GM12878 (cell line): Measurements from ENCODE around the gene PTMA. TPM values are rescaled to one million over a fixed set of nuclear protein-coding genes. Genes with fewer than 3 reads are reported as not detected.

Source experiments
- BACH1 ChIP-seq: fragments of 450-650 bp; IDR thresholded peaks from 2 replicates; pipeline ENCODE4 v1.6.1; 2017; ENCODE audit warnings: mild to moderate bottlenecking, borderline replicate concordance
- EP300 ChIP-seq, 2 experiments: fragments of 150-350 bp in 1 of 2; IDR thresholded peaks; 2 replicates each; pipeline ENCODE4 v1.6.1; 2011 to 2012; ENCODE audit warnings: low read depth in 2 of 2, low read length in 2 of 2, borderline replicate concordance in 1 of 2, improper control_type of control experiment in 1 of 2, inconsistent platforms in 1 of 2; ENCODE audit not compliant: control insufficient read depth in 1 of 2
- FOXK2 ChIP-seq: fragments of 450-650 bp; IDR thresholded peaks from 2 replicates; pipeline ENCODE4 v1.6.1; 2017; ENCODE audit warnings: mild to moderate bottlenecking, moderate library complexity
- FOXM1 ChIP-seq: IDR thresholded peaks from 2 replicates; pipeline ENCODE4 v1.6.1; 2012; ENCODE audit warnings: low read depth, mild to moderate bottlenecking, inconsistent platforms, low read length, moderate library complexity
- GABPA ChIP-seq: IDR thresholded peaks from 2 replicates; pipeline ENCODE4 v1.6.1; 2014; ENCODE audit warnings: antibody characterized with exemption, low read depth, mild to moderate bottlenecking, inconsistent platforms
- HCFC1 ChIP-seq: fragments of 150-350 bp; IDR thresholded peaks from 2 replicates; pipeline ENCODE4 v1.6.1; 2014; ENCODE audit warnings: low read length
- NFYA ChIP-seq: IDR thresholded peaks from 2 replicates; pipeline ENCODE4 v1.6.1; 2011; ENCODE audit warnings: low read depth, mild to moderate bottlenecking, low read length, improper control_type of control experiment, borderline replicate concordance
- NFYB ChIP-seq: IDR thresholded peaks from 2 replicates; pipeline ENCODE4 v1.6.1; 2011; ENCODE audit warnings: low read depth, mild to moderate bottlenecking, low read length, improper control_type of control experiment, moderate library complexity; ENCODE audit not compliant: insufficient read depth
- POLR2AphosphoS5 ChIP-seq: IDR thresholded peaks from 2 replicates; pipeline ENCODE4 v1.6.1; 2011; ENCODE audit warnings: mild to moderate bottlenecking, low read length, inconsistent platforms
- TCF12 ChIP-seq: IDR thresholded peaks from 2 replicates; pipeline ENCODE4 v1.6.1; 2011; ENCODE audit warnings: low read depth, mild to moderate bottlenecking, low read length
- YY1 ChIP-seq: IDR thresholded peaks from 2 replicates; pipeline ENCODE4 v1.6.1; 2011; ENCODE audit warnings: low read depth, mild to moderate bottlenecking, low read length
- ZNF217 ChIP-seq: fragments of 450-650 bp; IDR thresholded peaks from 2 replicates; pipeline ENCODE4 v1.6.1; 2017; ENCODE audit warnings: antibody characterized with exemption, mild to moderate bottlenecking
- polyA plus RNA-seq, 11 experiments: library from polyadenylated mRNA; depleted of rRNA in 4 of 11; unstranded in 6 of 11; stranded (reverse) in 5 of 11; fragments of >200 nt; fragmentation: Nextera tagmentation in 4 of 11; fragmentation: Illumina TruSeq in 1 of 11; extraction: Ambion mirVana in 4 of 11; extraction: Trizol in 1 of 11; gene quantifications; 1 replicate in 1 of 11; 2 replicates in 10 of 11; pipeline versions ENCODE4 v1.2.1 to v1.2.3, GENCODE V29; 2011 to 2016; ENCODE audit warnings: inconsistent platforms in 2 of 11, missing spikeins in 2 of 11, low read depth in 1 of 11
- total RNA-seq, 4 experiments: library from RNA; depleted of rRNA in 3 of 4; stranded (reverse); fragments of >200 nt in 3 of 4; fragmentation: Illumina TruSeq in 1 of 4; extraction: Trizol in 1 of 4; gene quantifications; 2 replicates each; pipeline versions ENCODE4 v1.2.1 to v1.2.3, GENCODE V29; 2013 to 2021
- TF ChIP-seq, protein P1 (sequence below): fragments of 450-650 bp; formaldehyde crosslinking; IDR thresholded peaks from 2 replicates; pipeline ENCODE4 v1.5.0; 2022; ENCODE audit warnings: mild to moderate bottlenecking, missing genetic modification characterization
- TF ChIP-seq, protein P2 (sequence below): fragments of 450-650 bp; conservative IDR thresholded peaks from 2 replicates; pipeline ENCODE4 v1.6.1; 2017; ENCODE audit warnings: mild to moderate bottlenecking, moderate library complexity
- TF ChIP-seq, protein P3 (sequence below): fragments of 450-650 bp; IDR thresholded peaks from 2 replicates; pipeline ENCODE4 v1.6.1; 2018; ENCODE audit warnings: borderline replicate concordance, mild to moderate bottlenecking; ENCODE audit not compliant: partially characterized antibody
- TF ChIP-seq, protein P4 (sequence below): fragments of 450-650 bp; IDR thresholded peaks from 2 replicates; pipeline ENCODE4 v1.6.1; 2016; ENCODE audit warnings: mild to moderate bottlenecking

The PTMA gene
- total and polyA plus RNA-seq, 10 of the 15 experiments (the other 5 are each of a cell fraction or from before 2014, with no cell fraction given), result 1,144 to 5,018 (median 3,464) TPM

DNA sequence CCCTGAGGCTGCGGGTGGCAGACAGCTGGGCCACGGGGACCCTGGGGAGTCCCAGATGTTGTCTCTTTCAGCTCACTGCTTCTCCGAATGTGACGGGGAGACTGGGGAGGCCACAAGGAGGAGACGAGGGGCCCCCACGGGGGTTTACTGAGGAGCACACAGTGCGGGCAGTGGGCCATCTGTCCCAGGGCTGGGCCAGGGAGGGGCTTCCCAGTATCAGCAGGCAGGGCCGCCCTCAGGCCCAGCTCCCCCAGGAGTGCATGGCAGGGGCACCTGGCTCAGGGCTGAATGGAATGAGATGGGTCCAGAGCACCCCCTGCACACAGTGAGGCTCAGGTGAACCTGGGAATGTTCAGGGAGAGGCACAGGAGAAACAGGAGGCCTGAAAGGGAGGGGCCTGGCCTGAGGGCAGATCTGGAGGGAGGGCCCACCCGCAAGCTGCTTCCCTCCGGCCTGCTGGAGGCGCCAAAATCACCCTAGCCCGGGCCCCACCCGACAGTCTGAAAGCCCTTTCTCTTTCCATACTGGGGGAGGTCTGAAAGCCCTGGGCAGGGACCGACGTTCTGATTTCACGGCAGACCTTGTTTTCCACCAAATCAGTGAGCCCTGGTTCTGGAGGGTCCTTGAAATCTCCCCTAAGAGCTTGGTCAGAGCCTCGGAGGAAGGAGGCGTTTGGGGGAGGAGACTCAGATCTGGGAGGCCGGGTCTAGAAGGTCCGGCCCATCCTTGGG lies 35.5 kb upstream of the PTMA start (continued):
- TF ChIP-seq, protein P1, sequence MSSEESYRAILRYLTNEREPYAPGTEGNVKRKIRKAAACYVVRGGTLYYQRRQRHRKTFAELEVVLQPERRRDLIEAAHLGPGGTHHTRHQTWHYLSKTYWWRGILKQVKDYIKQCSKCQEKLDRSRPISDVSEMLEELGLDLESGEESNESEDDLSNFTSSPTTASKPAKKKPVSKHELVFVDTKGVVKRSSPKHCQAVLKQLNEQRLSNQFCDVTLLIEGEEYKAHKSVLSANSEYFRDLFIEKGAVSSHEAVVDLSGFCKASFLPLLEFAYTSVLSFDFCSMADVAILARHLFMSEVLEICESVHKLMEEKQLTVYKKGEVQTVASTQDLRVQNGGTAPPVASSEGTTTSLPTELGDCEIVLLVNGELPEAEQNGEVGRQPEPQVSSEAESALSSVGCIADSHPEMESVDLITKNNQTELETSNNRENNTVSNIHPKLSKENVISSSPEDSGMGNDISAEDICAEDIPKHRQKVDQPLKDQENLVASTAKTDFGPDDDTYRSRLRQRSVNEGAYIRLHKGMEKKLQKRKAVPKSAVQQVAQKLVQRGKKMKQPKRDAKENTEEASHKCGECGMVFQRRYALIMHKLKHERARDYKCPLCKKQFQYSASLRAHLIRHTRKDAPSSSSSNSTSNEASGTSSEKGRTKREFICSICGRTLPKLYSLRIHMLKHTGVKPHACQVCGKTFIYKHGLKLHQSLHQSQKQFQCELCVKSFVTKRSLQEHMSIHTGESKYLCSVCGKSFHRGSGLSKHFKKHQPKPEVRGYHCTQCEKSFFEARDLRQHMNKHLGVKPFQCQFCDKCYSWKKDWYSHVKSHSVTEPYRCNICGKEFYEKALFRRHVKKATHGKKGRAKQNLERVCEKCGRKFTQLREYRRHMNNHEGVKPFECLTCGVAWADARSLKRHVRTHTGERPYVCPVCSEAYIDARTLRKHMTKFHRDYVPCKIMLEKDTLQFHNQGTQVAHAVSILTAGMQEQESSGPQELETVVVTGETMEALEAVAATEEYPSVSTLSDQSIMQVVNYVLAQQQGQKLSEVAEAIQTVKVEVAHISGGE (CRISPR knock-in tag), result no peak
- TF ChIP-seq NFYB (no peak), HCFC1 (peak; percentile 13; the same call in 1 of the 2 replicates), GABPA (no peak), EP300 (IDR thresholded peaks at IDR 0.05; ENCODE audit: borderline replicate concordance in 1 of 2, control insufficient read depth in 1 of 2, low read depth in 2 of 2, low read length in 2 of 2) (peak; percentile 86), TCF12 (peak; percentile 98), FOXM1 (no peak), NFYA (no peak), BACH1 (peak; percentile 61), POLR2AphosphoS5 (peak; percentile 70), FOXK2 (no peak), YY1 (peak; percentile 51; the same call in 1 of the 2 replicates), ZNF217 (0 out of 2 replicates have a peak, but pooled peaks have one; percentile 25)
- TF ChIP-seq, protein P2, sequence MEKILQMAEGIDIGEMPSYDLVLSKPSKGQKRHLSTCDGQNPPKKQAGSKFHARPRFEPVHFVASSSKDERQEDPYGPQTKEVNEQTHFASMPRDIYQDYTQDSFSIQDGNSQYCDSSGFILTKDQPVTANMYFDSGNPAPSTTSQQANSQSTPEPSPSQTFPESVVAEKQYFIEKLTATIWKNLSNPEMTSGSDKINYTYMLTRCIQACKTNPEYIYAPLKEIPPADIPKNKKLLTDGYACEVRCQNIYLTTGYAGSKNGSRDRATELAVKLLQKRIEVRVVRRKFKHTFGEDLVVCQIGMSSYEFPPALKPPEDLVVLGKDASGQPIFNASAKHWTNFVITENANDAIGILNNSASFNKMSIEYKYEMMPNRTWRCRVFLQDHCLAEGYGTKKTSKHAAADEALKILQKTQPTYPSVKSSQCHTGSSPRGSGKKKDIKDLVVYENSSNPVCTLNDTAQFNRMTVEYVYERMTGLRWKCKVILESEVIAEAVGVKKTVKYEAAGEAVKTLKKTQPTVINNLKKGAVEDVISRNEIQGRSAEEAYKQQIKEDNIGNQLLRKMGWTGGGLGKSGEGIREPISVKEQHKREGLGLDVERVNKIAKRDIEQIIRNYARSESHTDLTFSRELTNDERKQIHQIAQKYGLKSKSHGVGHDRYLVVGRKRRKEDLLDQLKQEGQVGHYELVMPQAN, result peak; percentile 62; the same call in 1 of the 2 replicates
- TF ChIP-seq, protein P3, sequence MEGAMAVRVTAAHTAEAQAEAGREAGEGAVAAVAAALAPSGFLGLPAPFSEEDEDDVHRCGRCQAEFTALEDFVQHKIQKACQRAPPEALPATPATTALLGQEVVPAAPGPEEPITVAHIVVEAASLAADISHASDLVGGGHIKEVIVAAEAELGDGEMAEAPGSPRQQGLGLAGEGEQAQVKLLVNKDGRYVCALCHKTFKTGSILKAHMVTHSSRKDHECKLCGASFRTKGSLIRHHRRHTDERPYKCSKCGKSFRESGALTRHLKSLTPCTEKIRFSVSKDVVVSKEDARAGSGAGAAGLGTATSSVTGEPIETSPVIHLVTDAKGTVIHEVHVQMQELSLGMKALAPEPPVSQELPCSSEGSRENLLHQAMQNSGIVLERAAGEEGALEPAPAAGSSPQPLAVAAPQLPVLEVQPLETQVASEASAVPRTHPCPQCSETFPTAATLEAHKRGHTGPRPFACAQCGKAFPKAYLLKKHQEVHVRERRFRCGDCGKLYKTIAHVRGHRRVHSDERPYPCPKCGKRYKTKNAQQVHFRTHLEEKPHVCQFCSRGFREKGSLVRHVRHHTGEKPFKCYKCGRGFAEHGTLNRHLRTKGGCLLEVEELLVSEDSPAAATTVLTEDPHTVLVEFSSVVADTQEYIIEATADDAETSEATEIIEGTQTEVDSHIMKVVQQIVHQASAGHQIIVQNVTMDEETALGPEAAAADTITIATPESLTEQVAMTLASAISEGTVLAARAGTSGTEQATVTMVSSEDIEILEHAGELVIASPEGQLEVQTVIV, result no peak
- TF ChIP-seq, protein P4, sequence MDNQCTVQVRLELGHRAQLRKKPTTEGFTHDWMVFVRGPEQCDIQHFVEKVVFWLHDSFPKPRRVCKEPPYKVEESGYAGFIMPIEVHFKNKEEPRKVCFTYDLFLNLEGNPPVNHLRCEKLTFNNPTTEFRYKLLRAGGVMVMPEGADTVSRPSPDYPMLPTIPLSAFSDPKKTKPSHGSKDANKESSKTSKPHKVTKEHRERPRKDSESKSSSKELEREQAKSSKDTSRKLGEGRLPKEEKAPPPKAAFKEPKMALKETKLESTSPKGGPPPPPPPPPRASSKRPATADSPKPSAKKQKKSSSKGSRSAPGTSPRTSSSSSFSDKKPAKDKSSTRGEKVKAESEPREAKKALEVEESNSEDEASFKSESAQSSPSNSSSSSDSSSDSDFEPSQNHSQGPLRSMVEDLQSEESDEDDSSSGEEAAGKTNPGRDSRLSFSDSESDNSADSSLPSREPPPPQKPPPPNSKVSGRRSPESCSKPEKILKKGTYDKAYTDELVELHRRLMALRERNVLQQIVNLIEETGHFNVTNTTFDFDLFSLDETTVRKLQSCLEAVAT, result 0 out of 2 replicates have a peak, but pooled peaks have one; percentile 8
- TF ChIP-seq, all 136 proteins: peak for 50
